Memory B cell (primary cell): Measurements from ENCODE around the gene FBXO31.

Source experiments
- ATAC-seq: fragments of 150-1000 bp; cut with Tn5 transposase; 2 replicates; pipeline ENCODE4 v1.10.0; 2021; ENCODE audit warnings: low read depth, mild to moderate bottlenecking, moderate library complexity
- DNase-seq, 2 donors: peaks; one replicate each; pipeline ENCODE4 v3.0.0; 2022; ENCODE audit warnings: low spot score in 2 of 2
- H3K27ac Mint-ChIP-seq: one replicate; pipeline ENCODE4 v1.8.0; 2022; ENCODE audit warnings: mild to moderate bottlenecking, moderate library complexity, mixed read lengths
- H3K27me3 Mint-ChIP-seq: one replicate; pipeline ENCODE4 v1.8.0; 2022; ENCODE audit warnings: mixed read lengths
- H3K36me3 Mint-ChIP-seq: one replicate; pipeline ENCODE4 v1.8.0; 2022; ENCODE audit warnings: mild to moderate bottlenecking, mixed read lengths
- H3K4me1 Mint-ChIP-seq: one replicate; pipeline ENCODE4 v1.8.0; 2022; ENCODE audit warnings: mixed read lengths
- H3K4me3 Mint-ChIP-seq: one replicate; pipeline ENCODE4 v1.8.0; 2022; ENCODE audit warnings: mild to moderate bottlenecking, moderate library complexity, mixed read lengths
- H3K9me3 Mint-ChIP-seq: one replicate; pipeline ENCODE4 v1.8.0; 2022; ENCODE audit warnings: mixed read lengths

Gene FBXO31

GRCh38 chr16:87330257-87330624, 53.3 kb downstream of the FBXO31 start:
- no peak overlapping the region for H3K4me3 Mint-ChIP-seq
- no peak for ATAC-seq
- no peaks in the 10 kb centered on the region for H3K4me1 Mint-ChIP-seq
- H3K9me3 Mint-ChIP-seq: no peaks in the 10 kb centered on the region
- no peak overlapping the region for H3K27ac Mint-ChIP-seq
- peaks cover 8% of the 10 kb centered on the region for H3K36me3 Mint-ChIP-seq
- no peak for DNase-seq
- no peaks in the 10 kb centered on the region for H3K27me3 Mint-ChIP-seq

- H3K9me3 Mint-ChIP-seq: no peaks in the 10 kb centered on the region
- H3K4me1 Mint-ChIP-seq: no peaks in the 10 kb centered on the region
- H3K27me3 Mint-ChIP-seq: no peaks in the 10 kb centered on the region
- DNase-seq (no peak), ATAC-seq (no peak)
- no peak overlapping the region for H3K4me3 Mint-ChIP-seq
- no peak overlapping the region for H3K27ac Mint-ChIP-seq
- H3K36me3 Mint-ChIP-seq: peaks cover 6% of the 10 kb centered on the region
These were observed 53.9 kb downstream of the FBXO31 start for GRCh38 chr16:87329436-87330256.

GRCh38 chr16:87328846-87329245, 54.7 kb downstream of the FBXO31 start:
- Mint-ChIP-seq H3K27ac (no peak overlapping the region), H3K4me3 (no peak overlapping the region), H3K4me1 (no peaks in the 10 kb centered on the region), H3K27me3 (no peaks in the 10 kb centered on the region), H3K9me3 (no peaks in the 10 kb centered on the region), H3K36me3 (peaks cover 4% of the 10 kb centered on the region)
- DNase-seq: no peak
- no peak for ATAC-seq

- Mint-ChIP-seq H3K36me3 (peaks cover 4% of the 10 kb centered on the region), H3K4me1 (no peaks in the 10 kb centered on the region), H3K27ac (no peak overlapping the region), H3K9me3 (no peaks in the 10 kb centered on the region), H3K27me3 (no peaks in the 10 kb centered on the region), H3K4me3 (no peak overlapping the region)
- no peak for DNase-seq
- no peak for ATAC-seq
These were observed 55.6 kb downstream of the FBXO31 start for GRCh38 chr16:87327798-87328495.

GRCh38 chr16:87326151-87326571, 57.4 kb downstream of the FBXO31 start:
- no peaks in the 10 kb centered on the region for H3K9me3 Mint-ChIP-seq
- no peaks in the 10 kb centered on the region for H3K27me3 Mint-ChIP-seq
- H3K27ac Mint-ChIP-seq: no peak overlapping the region
- peaks cover 4% of the 10 kb centered on the region for H3K36me3 Mint-ChIP-seq
- H3K4me1 Mint-ChIP-seq: no peaks in the 10 kb centered on the region
- DNase-seq: no peak
- H3K4me3 Mint-ChIP-seq: no peak overlapping the region
- no peak for ATAC-seq

- Mint-ChIP-seq H3K27ac (no peak overlapping the region), H3K9me3 (no peaks in the 10 kb centered on the region), H3K4me1 (no peaks in the 10 kb centered on the region), H3K27me3 (no peaks in the 10 kb centered on the region), H3K36me3 (no peaks in the 10 kb centered on the region), H3K4me3 (no peak overlapping the region)
- ATAC-seq: no peak
- no peak for DNase-seq
These were observed 58.1 kb downstream of the FBXO31 start for GRCh38 chr16:87325423-87325858.

GRCh38 chr16:87324411-87325275, 58.9 kb downstream of the FBXO31 start:
- H3K9me3 Mint-ChIP-seq: no peaks in the 10 kb centered on the region
- ATAC-seq: peak; percentile 79
- H3K27ac Mint-ChIP-seq: no peak overlapping the region
- H3K27me3 Mint-ChIP-seq: no peaks in the 10 kb centered on the region
- DNase-seq: peak; percentile 40 to 59
- H3K4me1 Mint-ChIP-seq: no peaks in the 10 kb centered on the region
- H3K36me3 Mint-ChIP-seq: no peaks in the 10 kb centered on the region
- no peak overlapping the region for H3K4me3 Mint-ChIP-seq

- no peak overlapping the region for H3K27ac Mint-ChIP-seq
- H3K27me3 Mint-ChIP-seq: no peaks in the 10 kb centered on the region
- no peaks in the 10 kb centered on the region for H3K9me3 Mint-ChIP-seq
- DNase-seq: no peak
- no peaks in the 10 kb centered on the region for H3K4me1 Mint-ChIP-seq
- no peak for ATAC-seq
- no peaks in the 10 kb centered on the region for H3K36me3 Mint-ChIP-seq
- no peak overlapping the region for H3K4me3 Mint-ChIP-seq
These were observed 59.7 kb downstream of the FBXO31 start for GRCh38 chr16:87323727-87324410.

GRCh38 chr16:87322833-87323726, 60.5 kb downstream of the FBXO31 start:
- Mint-ChIP-seq H3K9me3 (no peaks in the 10 kb centered on the region), H3K36me3 (no peaks in the 10 kb centered on the region), H3K4me1 (peaks cover 6% of the 10 kb centered on the region), H3K27me3 (no peaks in the 10 kb centered on the region), H3K27ac (no peak overlapping the region), H3K4me3 (no peak overlapping the region)
- DNase-seq: no peak
- ATAC-seq: no peak

- H3K27me3 Mint-ChIP-seq: no peaks in the 10 kb centered on the region
- peaks cover 10% of the 10 kb centered on the region for H3K4me1 Mint-ChIP-seq
- no peaks in the 10 kb centered on the region for H3K9me3 Mint-ChIP-seq
- H3K27ac Mint-ChIP-seq: no peak overlapping the region
- DNase-seq (no peak), ATAC-seq (no peak)
- no peak overlapping the region for H3K4me3 Mint-ChIP-seq
- no peaks in the 10 kb centered on the region for H3K36me3 Mint-ChIP-seq
These were observed 61.2 kb downstream of the FBXO31 start for GRCh38 chr16:87322360-87322759.

- Mint-ChIP-seq H3K4me1 (peaks cover 10% of the 10 kb centered on the region), H3K27ac (no peak overlapping the region), H3K27me3 (no peaks in the 10 kb centered on the region), H3K36me3 (no peaks in the 10 kb centered on the region), H3K9me3 (no peaks in the 10 kb centered on the region), H3K4me3 (no peak overlapping the region)
- ATAC-seq (no peak), DNase-seq (no peak)
These were observed 62.1 kb downstream of the FBXO31 start for GRCh38 chr16:87321336-87322107.

GRCh38 chr16:87320510-87321227, 62.9 kb downstream of the FBXO31 start:
- DNase-seq: no peak
- Mint-ChIP-seq H3K27me3 (no peaks in the 10 kb centered on the region), H3K9me3 (no peaks in the 10 kb centered on the region), H3K36me3 (no peaks in the 10 kb centered on the region), H3K4me1 (peaks cover 10% of the 10 kb centered on the region), H3K27ac (no peak overlapping the region), H3K4me3 (no peak overlapping the region)
- no peak for ATAC-seq
